ENCODE measurements around the gene CDK6. TPM values are rescaled to one million over a fixed set of nuclear protein-coding genes. Genes with fewer than 3 reads are reported as not detected.

CDK6 gene
- total RNA-seq, 4 donors from 2014 or later: 11.2 to 18.5 (median 13.2) TPM

DNA sequence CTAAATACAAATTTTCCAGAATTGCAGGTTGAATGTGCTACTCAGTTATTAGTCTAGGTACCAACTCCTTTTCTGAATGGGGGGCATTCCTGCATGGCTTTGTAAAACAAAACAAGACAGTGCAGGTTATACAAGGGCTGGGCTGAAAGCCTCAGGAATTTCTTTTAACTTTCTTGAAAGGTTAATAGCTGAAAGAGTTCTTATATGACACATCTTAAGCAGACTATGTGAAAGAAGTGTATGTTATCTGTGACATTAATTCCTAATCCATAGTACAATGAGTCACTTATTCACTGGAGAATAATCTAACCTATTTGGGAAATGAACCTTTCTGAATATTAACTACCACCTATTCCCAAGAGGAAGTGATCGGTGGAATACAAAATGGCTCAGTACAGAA, 130.5 kb downstream of the CDK6 start:
- no peak for DNase-seq
- H3K27me3 ChIP-seq: no peaks in the 10 kb centered on the region
- H3K36me3 ChIP-seq: no peaks in the 10 kb centered on the region
- intact Hi-C loops (cut with DNase I): no loop called here
- H3K9me3 ChIP-seq: no peaks in the 10 kb centered on the region
- no peaks in the 10 kb centered on the region for H3K4me1 ChIP-seq
- 95 to 97% methylated on average over 1 of the region's 1 CpG for WGBS, 2 donors
- TF ChIP-seq POLR2A (IDR thresholded peaks at IDR 0.05): no peak
- TF ChIP-seq, protein P1, sequence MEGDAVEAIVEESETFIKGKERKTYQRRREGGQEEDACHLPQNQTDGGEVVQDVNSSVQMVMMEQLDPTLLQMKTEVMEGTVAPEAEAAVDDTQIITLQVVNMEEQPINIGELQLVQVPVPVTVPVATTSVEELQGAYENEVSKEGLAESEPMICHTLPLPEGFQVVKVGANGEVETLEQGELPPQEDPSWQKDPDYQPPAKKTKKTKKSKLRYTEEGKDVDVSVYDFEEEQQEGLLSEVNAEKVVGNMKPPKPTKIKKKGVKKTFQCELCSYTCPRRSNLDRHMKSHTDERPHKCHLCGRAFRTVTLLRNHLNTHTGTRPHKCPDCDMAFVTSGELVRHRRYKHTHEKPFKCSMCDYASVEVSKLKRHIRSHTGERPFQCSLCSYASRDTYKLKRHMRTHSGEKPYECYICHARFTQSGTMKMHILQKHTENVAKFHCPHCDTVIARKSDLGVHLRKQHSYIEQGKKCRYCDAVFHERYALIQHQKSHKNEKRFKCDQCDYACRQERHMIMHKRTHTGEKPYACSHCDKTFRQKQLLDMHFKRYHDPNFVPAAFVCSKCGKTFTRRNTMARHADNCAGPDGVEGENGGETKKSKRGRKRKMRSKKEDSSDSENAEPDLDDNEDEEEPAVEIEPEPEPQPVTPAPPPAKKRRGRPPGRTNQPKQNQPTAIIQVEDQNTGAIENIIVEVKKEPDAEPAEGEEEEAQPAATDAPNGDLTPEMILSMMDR (IDR thresholded peaks at IDR 0.05): no peak
- no peak overlapping the region for H3K4me3 ChIP-seq (replicated peaks in 1 of 3)
- no peak overlapping the region for H3K27ac ChIP-seq

DNA sequence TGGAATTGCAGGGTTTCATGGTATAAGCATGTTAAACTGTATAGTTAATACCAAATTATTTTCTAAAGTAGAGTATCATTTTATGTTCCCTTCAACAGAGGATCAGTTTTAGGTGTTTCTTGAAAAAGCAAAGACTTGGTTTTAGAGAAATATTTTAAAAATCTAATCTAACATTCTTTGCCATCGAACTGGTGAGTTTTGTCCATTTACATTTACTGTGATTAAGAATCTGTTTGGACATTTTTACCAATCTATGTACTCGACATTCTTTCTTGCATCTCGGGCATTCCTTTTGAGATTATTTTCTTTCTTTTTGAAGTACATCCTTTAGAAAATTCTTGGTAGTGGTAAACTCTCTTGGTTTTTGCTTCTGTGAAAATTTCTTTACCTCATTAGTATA, 131.5 kb downstream of the CDK6 start:
- Histone ChIP-seq H3K27ac (no peak overlapping the region), H3K27me3 (no peaks in the 10 kb centered on the region), H3K4me3 (replicated peaks in 1 of 3) (no peak overlapping the region), H3K4me1 (no peaks in the 10 kb centered on the region), H3K9me3 (no peaks in the 10 kb centered on the region), H3K36me3 (no peaks in the 10 kb centered on the region)
- intact Hi-C loops (cut with DNase I): no loop called here
- DNase-seq: no peak
- TF ChIP-seq POLR2A (IDR thresholded peaks at IDR 0.05): no peak
- TF ChIP-seq, protein P1 (IDR thresholded peaks at IDR 0.05): no peak
- 97% methylated on average over 3 of the region's 3 CpGs for WGBS, 2 donors

DNA sequence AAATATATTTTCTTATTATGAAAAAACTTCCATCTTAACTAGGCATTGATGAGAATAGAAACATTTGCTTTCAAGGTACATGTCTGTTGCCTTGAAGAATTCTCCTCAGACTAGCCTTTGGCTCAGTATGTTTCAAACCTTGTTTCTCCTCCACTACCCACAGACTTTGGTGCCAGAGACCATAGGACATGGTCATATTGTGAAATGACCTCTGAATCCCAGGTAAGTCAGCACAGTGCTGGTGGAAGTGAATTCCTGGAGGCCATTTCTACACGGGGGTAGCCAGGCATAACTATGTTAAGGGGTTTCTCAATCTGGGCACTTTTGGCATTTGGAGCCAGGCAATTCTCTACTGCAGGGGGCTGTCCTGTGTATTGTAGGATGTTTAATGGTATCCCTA, 133.8 kb downstream of the CDK6 start:
- Histone ChIP-seq H3K9me3 (no peaks in the 10 kb centered on the region), H3K36me3 (no peaks in the 10 kb centered on the region), H3K27ac (no peak overlapping the region), H3K27me3 (no peaks in the 10 kb centered on the region), H3K4me1 (peaks cover 7 to 9% of the 10 kb centered on the region in 2 donors), H3K4me3 (replicated peaks in 1 of 3) (no peak overlapping the region)
- intact Hi-C loops (cut with DNase I): no loop called here
- DNase-seq: no peak
- WGBS, 2 donors: 82 to 88% methylated on average over 1 of the region's 1 CpG
- no peak for TF ChIP-seq POLR2A (IDR thresholded peaks at IDR 0.05)
- TF ChIP-seq, protein P1 (IDR thresholded peaks at IDR 0.05): no peak

DNA sequence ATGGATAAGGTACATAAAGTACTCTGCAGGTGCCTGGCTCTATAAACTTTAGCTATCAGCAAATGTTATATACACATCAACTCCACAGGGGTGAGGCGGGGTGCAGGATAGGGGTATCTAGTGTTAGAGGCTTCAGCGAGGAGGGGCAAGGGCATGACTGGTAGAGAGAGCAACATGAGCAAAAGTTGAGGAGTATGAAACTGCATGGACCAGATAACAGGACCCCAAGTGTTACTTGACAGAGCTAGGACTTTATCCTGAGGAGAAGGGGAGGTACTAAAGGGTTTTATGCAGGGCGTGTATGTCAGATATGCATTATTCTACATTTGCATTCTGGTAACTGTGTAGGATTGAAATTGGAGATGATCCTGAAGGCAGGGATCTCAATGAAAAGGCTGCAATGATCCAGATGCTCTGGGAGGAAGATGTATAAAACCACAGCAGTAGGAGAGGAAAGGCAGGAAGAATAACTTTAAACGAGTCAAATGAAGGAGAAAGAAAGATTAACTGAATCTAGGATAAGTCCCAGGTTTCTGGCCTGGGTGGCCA, 136.3 kb downstream of the CDK6 start:
- H3K9me3 ChIP-seq: no peaks in the 10 kb centered on the region
- H3K27me3 ChIP-seq: no peaks in the 10 kb centered on the region
- 91 to 96% methylated on average over 4 of the region's 4 CpGs for WGBS, 2 donors
- no peak for DNase-seq
- H3K4me1 ChIP-seq: peaks cover 7 to 9% of the 10 kb centered on the region in 2 donors
- intact Hi-C loops (cut with DNase I): no loop called here
- H3K4me3 ChIP-seq (replicated peaks in 1 of 3): no peak overlapping the region
- no peak overlapping the region for H3K27ac ChIP-seq
- TF ChIP-seq, protein P1 (IDR thresholded peaks at IDR 0.05): no peak
- TF ChIP-seq POLR2A (IDR thresholded peaks at IDR 0.05): no peak
- no peaks in the 10 kb centered on the region for H3K36me3 ChIP-seq

DNA sequence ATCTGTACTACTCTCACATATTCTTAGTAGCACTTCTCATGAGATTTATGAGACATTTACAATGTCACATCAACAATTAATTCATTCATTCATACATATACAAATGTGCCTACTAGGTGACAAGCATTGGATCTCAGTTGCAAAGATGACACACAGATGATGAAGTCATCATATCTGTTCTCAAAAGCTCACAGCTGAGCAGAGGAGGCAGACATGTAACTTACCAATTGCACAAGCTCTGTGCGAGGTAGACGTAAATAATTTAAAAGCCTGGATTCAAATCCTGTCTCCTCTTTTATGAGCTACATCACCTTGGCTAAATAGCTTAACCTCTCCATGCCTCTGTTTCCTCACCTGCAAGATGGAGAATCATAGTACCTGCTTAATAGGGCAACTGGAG, 136.8 kb downstream of the CDK6 start:
- H3K36me3 ChIP-seq: no peaks in the 10 kb centered on the region
- H3K4me1 ChIP-seq: peaks cover 7 to 9% of the 10 kb centered on the region in 2 donors
- DNase-seq: no peak
- intact Hi-C loops (cut with DNase I): no loop called here
- TF ChIP-seq POLR2A (IDR thresholded peaks at IDR 0.05): no peak
- TF ChIP-seq, protein P1 (IDR thresholded peaks at IDR 0.05): no peak
- no peaks in the 10 kb centered on the region for H3K9me3 ChIP-seq
- H3K4me3 ChIP-seq (replicated peaks in 1 of 3): no peak overlapping the region
- no peaks in the 10 kb centered on the region for H3K27me3 ChIP-seq
- H3K27ac ChIP-seq: no peak overlapping the region
- 98 to 99% methylated on average over 2 of the region's 2 CpGs for WGBS, 2 donors

All from thyroid gland (tissue), 4 donors.